B cell (primary cell): ENCODE data around the gene C2CD4A.

ENCODE experiments used
- EZH2 ChIP-seq: IDR thresholded peaks from 2 replicates; pipeline ENCODE4 v1.6.1; 2012; ENCODE audit warnings: borderline replicate concordance, low read depth, mild to moderate bottlenecking, moderate library complexity, low read length; ENCODE audit not compliant: insufficient read depth, poor library complexity, severe bottlenecking
- TF ChIP-seq, protein P1 (sequence below): fragments of 200-600 bp; IDR thresholded peaks from one replicate; pipeline ENCODE4 v1.8.0; 2022; ENCODE audit warnings: antibody characterized with exemption, mild to moderate bottlenecking

DNA sequence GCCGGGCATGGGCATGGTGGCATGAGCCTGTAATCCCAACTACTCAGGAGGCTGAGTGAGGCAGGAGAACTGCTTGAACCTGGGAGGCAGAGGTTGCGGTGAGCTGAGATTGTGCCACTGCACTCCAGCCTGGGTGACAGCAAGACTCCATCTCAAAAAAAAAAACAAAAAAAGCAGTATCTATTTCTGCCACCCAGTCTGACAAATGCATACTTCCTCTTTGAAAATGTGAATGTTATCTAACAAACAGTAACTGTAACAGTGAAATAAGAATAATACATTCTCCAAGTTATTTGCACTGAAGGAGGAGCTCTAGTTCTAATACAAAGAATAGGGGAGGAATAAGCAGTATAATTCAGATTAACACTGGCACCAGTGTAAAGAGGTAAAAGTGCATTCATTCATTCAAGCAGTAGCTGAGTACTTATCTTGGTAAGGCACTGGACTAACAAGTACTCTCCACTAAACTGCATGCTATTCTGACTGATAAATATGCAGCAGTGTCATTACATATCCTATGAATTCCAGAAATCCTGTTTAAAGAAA lies 19.4 kb upstream of the C2CD4A start:
- TF ChIP-seq, protein P1, sequence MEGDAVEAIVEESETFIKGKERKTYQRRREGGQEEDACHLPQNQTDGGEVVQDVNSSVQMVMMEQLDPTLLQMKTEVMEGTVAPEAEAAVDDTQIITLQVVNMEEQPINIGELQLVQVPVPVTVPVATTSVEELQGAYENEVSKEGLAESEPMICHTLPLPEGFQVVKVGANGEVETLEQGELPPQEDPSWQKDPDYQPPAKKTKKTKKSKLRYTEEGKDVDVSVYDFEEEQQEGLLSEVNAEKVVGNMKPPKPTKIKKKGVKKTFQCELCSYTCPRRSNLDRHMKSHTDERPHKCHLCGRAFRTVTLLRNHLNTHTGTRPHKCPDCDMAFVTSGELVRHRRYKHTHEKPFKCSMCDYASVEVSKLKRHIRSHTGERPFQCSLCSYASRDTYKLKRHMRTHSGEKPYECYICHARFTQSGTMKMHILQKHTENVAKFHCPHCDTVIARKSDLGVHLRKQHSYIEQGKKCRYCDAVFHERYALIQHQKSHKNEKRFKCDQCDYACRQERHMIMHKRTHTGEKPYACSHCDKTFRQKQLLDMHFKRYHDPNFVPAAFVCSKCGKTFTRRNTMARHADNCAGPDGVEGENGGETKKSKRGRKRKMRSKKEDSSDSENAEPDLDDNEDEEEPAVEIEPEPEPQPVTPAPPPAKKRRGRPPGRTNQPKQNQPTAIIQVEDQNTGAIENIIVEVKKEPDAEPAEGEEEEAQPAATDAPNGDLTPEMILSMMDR: no peak
- TF ChIP-seq EZH2: no peak
